Stimulated activated CD4-positive, alpha-beta T cell treated with anti-CD3 and anti-CD28 coated beads, Interleukin-12 subunit alpha, Interleukin-12 subunit beta, amount 100 ng/mL, for 4 hours (primary cell): Measurements from ENCODE around the gene UGT1A9.
"Not testable (repeated sequence)": the region's sequence is repeated elsewhere in the genome, so short reads cannot be mapped to it uniquely, and the experiment has no call there.

Experiments
- DNase-seq: peaks from one replicate; pipeline ENCODE4 v3.0.0-alpha.2; 2020

UGT1A9 gene

GRCh38 chr2:233713262-233713615, 41.5 kb downstream of the UGT1A9 start:
- no peak for DNase-seq

- no peak for DNase-seq
Observed at GRCh38 chr2:233714121-233714520, 42.4 kb downstream of the UGT1A9 start.

GRCh38 chr2:233718552-233718951, 46.9 kb downstream of the UGT1A9 start, which contains the start of gene UGT1A4:
Gene UGT1A4, plus strand, starts transcription at chr2:233718736. Its CDS starts 85 bp downstream, at chr2:233718821.
- DNase-seq: no peak

- DNase-seq: no peak
Observed at GRCh38 chr2:233728723-233729301, 57.1 kb downstream of the UGT1A9 start, which contains the start of gene UGT1A3. Gene UGT1A3, plus strand, starts transcription at chr2:233729042. Its CDS starts 85 bp downstream, at chr2:233729127.

GRCh38 chr2:233736868-233737653, 65.4 kb downstream of the UGT1A9 start:
- DNase-seq: not testable (repeated sequence)

- no peak for DNase-seq
Observed at GRCh38 chr2:233740870-233741269, 69.2 kb downstream of the UGT1A9 start.

- DNase-seq: no peak
Observed at GRCh38 chr2:233743464-233744259, 72.0 kb downstream of the UGT1A9 start.

- DNase-seq: no peak
Observed at GRCh38 chr2:233745073-233745755, 73.5 kb downstream of the UGT1A9 start.

- not testable (repeated sequence) for DNase-seq
Observed at GRCh38 chr2:233745838-233746237, 74.1 kb downstream of the UGT1A9 start.

GRCh38 chr2:233746475-233747282, 75.0 kb downstream of the UGT1A9 start:
- no peak for DNase-seq

- DNase-seq: no peak
Observed at GRCh38 chr2:233747283-233747544, 75.5 kb downstream of the UGT1A9 start.

GRCh38 chr2:233750689-233751088, 79.0 kb downstream of the UGT1A9 start:
- not testable (repeated sequence) for DNase-seq

- not testable (repeated sequence) for DNase-seq
Observed at GRCh38 chr2:233751212-233752009, 79.7 kb downstream of the UGT1A9 start.

GRCh38 chr2:233754872-233755611, 83.3 kb downstream of the UGT1A9 start:
- no peak for DNase-seq

- no peak for DNase-seq
Observed at GRCh38 chr2:233756429-233757081, 84.9 kb downstream of the UGT1A9 start.

- no peak for DNase-seq
Observed at GRCh38 chr2:233758141-233758540, 86.4 kb downstream of the UGT1A9 start.

- DNase-seq: no peak
Observed at GRCh38 chr2:233758849-233759248, 87.2 kb downstream of the UGT1A9 start.

GRCh38 chr2:233760043-233760442, 88.3 kb downstream of the UGT1A9 start, which contains the start of gene UGT1A1:
Gene UGT1A1, plus strand, starts transcription at chr2:233760270. Its CDS starts 18 bp downstream, at chr2:233760288.
- no peak for DNase-seq

- no peak for DNase-seq
Observed at GRCh38 chr2:233761040-233761769, 89.5 kb downstream of the UGT1A9 start.
